ENCODE data around the gene STRA6.

The STRA6 gene

GRCh38 chr15:74240002-74240568, 37.5 kb upstream of the STRA6 start:
- Histone ChIP-seq H3K4me2 (ENCODE audit: insufficient read depth, low read length) (no peak overlapping the region), H3K27ac (ENCODE audit: low read length) (no peak overlapping the region), H3K27me3 (ENCODE audit: insufficient read depth, low read length, poor library complexity) (no peaks in the 10 kb centered on the region), H3K79me2 (ENCODE audit: insufficient read depth, low read length) (no peaks in the 10 kb centered on the region), H3K36me3 (ENCODE audit: insufficient read depth, low read length) (no peaks in the 10 kb centered on the region), H4K20me1 (ENCODE audit: insufficient read depth, low read length) (no peaks in the 10 kb centered on the region), H3K9ac (ENCODE audit: low read depth, low read length) (no peak overlapping the region), H2AFZ (ENCODE audit: low read depth, low read length) (no peak overlapping the region), H3K4me3 (ENCODE audit: low read depth in 1 of 2, low read length in 2 of 2) (no peak overlapping the region), H3K4me1 (ENCODE audit: insufficient read depth, low read length) (no peaks in the 10 kb centered on the region), H3K9me3 (ENCODE audit: insufficient read depth, low read length, severe bottlenecking) (no peaks in the 10 kb centered on the region)
- peak; percentile 27 for TF ChIP-seq CTCF (IDR thresholded peaks at IDR 0.05; ENCODE audit: borderline replicate concordance, extremely low read depth, low read length, poor library complexity, severe bottlenecking)
- no peak for TF ChIP-seq EZH2 (IDR thresholded peaks at IDR 0.05; ENCODE audit: borderline replicate concordance, low read depth, low read length, severe bottlenecking)
- ATAC-seq (ENCODE audit: insufficient read depth, low read depth) (no peak), DNase-seq (peak; percentile 9)

- Histone ChIP-seq H3K9me3 (ENCODE audit: insufficient read depth, low read length, severe bottlenecking) (no peaks in the 10 kb centered on the region), H3K79me2 (ENCODE audit: insufficient read depth, low read length) (no peaks in the 10 kb centered on the region), H3K4me3 (ENCODE audit: low read depth in 1 of 2, low read length in 2 of 2) (no peak overlapping the region), H3K27ac (ENCODE audit: low read length) (no peak overlapping the region), H4K20me1 (ENCODE audit: insufficient read depth, low read length) (no peaks in the 10 kb centered on the region), H2AFZ (ENCODE audit: low read depth, low read length) (no peak overlapping the region), H3K36me3 (ENCODE audit: insufficient read depth, low read length) (no peaks in the 10 kb centered on the region), H3K4me2 (ENCODE audit: insufficient read depth, low read length) (no peak overlapping the region), H3K4me1 (ENCODE audit: insufficient read depth, low read length) (no peaks in the 10 kb centered on the region), H3K9ac (ENCODE audit: low read depth, low read length) (no peak overlapping the region), H3K27me3 (ENCODE audit: insufficient read depth, low read length, poor library complexity) (peaks cover 4% of the 10 kb centered on the region)
- no peak for DNase-seq
- TF ChIP-seq EZH2 (IDR thresholded peaks at IDR 0.05; ENCODE audit: borderline replicate concordance, low read depth, low read length, severe bottlenecking) = no peak
- TF ChIP-seq CTCF (IDR thresholded peaks at IDR 0.05; ENCODE audit: borderline replicate concordance, extremely low read depth, low read length, poor library complexity, severe bottlenecking) = no peak
- no peak for ATAC-seq (ENCODE audit: insufficient read depth, low read depth)
Observed at GRCh38 chr15:74239051-74239705, 36.6 kb upstream of the STRA6 start.

GRCh38 chr15:74235962-74236361, 33.4 kb upstream of the STRA6 start, which contains the start of gene CCDC33:
TSS of gene CCDC33 (plus strand) at chr15:74236326. CDS start at chr15:74236720, 394 bp downstream.
- Histone ChIP-seq H3K27ac (ENCODE audit: low read length) (no peak within 1 kb of the TSS), H3K4me2 (ENCODE audit: insufficient read depth, low read length) (no peak within 1 kb of the TSS), H4K20me1 (ENCODE audit: insufficient read depth, low read length) (no peaks in the 10 kb centered on the region), H2AFZ (ENCODE audit: low read depth, low read length) (no peak within 1 kb of the TSS), H3K4me3 (ENCODE audit: low read depth in 1 of 2, low read length in 2 of 2) (no peak within 1 kb of the TSS), H3K27me3 (ENCODE audit: insufficient read depth, low read length, poor library complexity) (peaks cover 11% of the 10 kb centered on the region), H3K4me1 (ENCODE audit: insufficient read depth, low read length) (no peaks in the 10 kb centered on the region), H3K79me2 (ENCODE audit: insufficient read depth, low read length) (no peaks in the 10 kb centered on the region), H3K9ac (ENCODE audit: low read depth, low read length) (no peak within 1 kb of the TSS), H3K9me3 (ENCODE audit: insufficient read depth, low read length, severe bottlenecking) (no peaks in the 10 kb centered on the region), H3K36me3 (ENCODE audit: insufficient read depth, low read length) (no peaks in the 10 kb centered on the region)
- ATAC-seq (ENCODE audit: insufficient read depth, low read depth) = no peak
- TF ChIP-seq EZH2 (IDR thresholded peaks at IDR 0.05; ENCODE audit: borderline replicate concordance, low read depth, low read length, severe bottlenecking) (no peak), CTCF (IDR thresholded peaks at IDR 0.05; ENCODE audit: borderline replicate concordance, extremely low read depth, low read length, poor library complexity, severe bottlenecking) (no peak)
- DNase-seq = no peak

All from DND-41 (cell line).